ENCODE results near the gene LRP10.

The LRP10 gene

GRCh38 chr14:22843123-22843925, 28.2 kb upstream of the LRP10 start:
- no peak for DNase-seq
- Histone ChIP-seq H3K4me3 (ENCODE audit: insufficient read depth, low read depth, low read length, poor library complexity, severe bottlenecking) (no peak overlapping the region), H3K36me3 (ENCODE audit: control insufficient read depth, insufficient read depth, low read length) (no peaks in the 10 kb centered on the region), H3K27me3 (replicated peaks; ENCODE audit: control insufficient read depth, insufficient read depth, low read length, poor library complexity, severe bottlenecking) (peaks cover 2% of the 10 kb centered on the region), H3K27ac (ENCODE audit: insufficient read depth, low read length, poor library complexity, severe bottlenecking) (no peak overlapping the region), H3K4me1 (ENCODE audit: control insufficient read depth, insufficient read depth, low read length, poor library complexity, severe bottlenecking) (no peaks in the 10 kb centered on the region), H3K9me3 (ENCODE audit: control insufficient read depth, low read length) (no peaks in the 10 kb centered on the region)

GRCh38 chr14:22844221-22845102, 27.1 kb upstream of the LRP10 start:
- no peak overlapping the region for H3K27ac ChIP-seq (ENCODE audit: insufficient read depth, low read length, poor library complexity, severe bottlenecking)
- no peak for DNase-seq
- H3K4me1 ChIP-seq (ENCODE audit: control insufficient read depth, insufficient read depth, low read length, poor library complexity, severe bottlenecking) = no peaks in the 10 kb centered on the region
- no peak overlapping the region for H3K4me3 ChIP-seq (ENCODE audit: insufficient read depth, low read depth, low read length, poor library complexity, severe bottlenecking)
- H3K27me3 ChIP-seq (replicated peaks; ENCODE audit: control insufficient read depth, insufficient read depth, low read length, poor library complexity, severe bottlenecking) = no peaks in the 10 kb centered on the region
- H3K9me3 ChIP-seq (ENCODE audit: control insufficient read depth, low read length) = no peaks in the 10 kb centered on the region
- H3K36me3 ChIP-seq (ENCODE audit: control insufficient read depth, insufficient read depth, low read length) = no peaks in the 10 kb centered on the region

GRCh38 chr14:22845103-22845394, 26.5 kb upstream of the LRP10 start:
- H3K4me3 ChIP-seq (ENCODE audit: insufficient read depth, low read depth, low read length, poor library complexity, severe bottlenecking) = no peak overlapping the region
- no peak for DNase-seq
- H3K27ac ChIP-seq (ENCODE audit: insufficient read depth, low read length, poor library complexity, severe bottlenecking) = no peak overlapping the region
- H3K27me3 ChIP-seq (replicated peaks; ENCODE audit: control insufficient read depth, insufficient read depth, low read length, poor library complexity, severe bottlenecking) = no peaks in the 10 kb centered on the region
- no peaks in the 10 kb centered on the region for H3K36me3 ChIP-seq (ENCODE audit: control insufficient read depth, insufficient read depth, low read length)
- H3K4me1 ChIP-seq (ENCODE audit: control insufficient read depth, insufficient read depth, low read length, poor library complexity, severe bottlenecking) = no peaks in the 10 kb centered on the region
- H3K9me3 ChIP-seq (ENCODE audit: control insufficient read depth, low read length) = no peaks in the 10 kb centered on the region

GRCh38 chr14:22845821-22846625, 25.5 kb upstream of the LRP10 start:
- H3K27me3 ChIP-seq (replicated peaks; ENCODE audit: control insufficient read depth, insufficient read depth, low read length, poor library complexity, severe bottlenecking) = no peaks in the 10 kb centered on the region
- no peaks in the 10 kb centered on the region for H3K4me1 ChIP-seq (ENCODE audit: control insufficient read depth, insufficient read depth, low read length, poor library complexity, severe bottlenecking)
- H3K27ac ChIP-seq (ENCODE audit: insufficient read depth, low read length, poor library complexity, severe bottlenecking) = no peak overlapping the region
- no peak overlapping the region for H3K4me3 ChIP-seq (ENCODE audit: insufficient read depth, low read depth, low read length, poor library complexity, severe bottlenecking)
- no peaks in the 10 kb centered on the region for H3K9me3 ChIP-seq (ENCODE audit: control insufficient read depth, low read length)
- DNase-seq = no peak
- H3K36me3 ChIP-seq (ENCODE audit: control insufficient read depth, insufficient read depth, low read length) = no peaks in the 10 kb centered on the region

GRCh38 chr14:22846811-22847307, 24.7 kb upstream of the LRP10 start:
- Histone ChIP-seq H3K27ac (ENCODE audit: insufficient read depth, low read length, poor library complexity, severe bottlenecking) (no peak overlapping the region), H3K36me3 (ENCODE audit: control insufficient read depth, insufficient read depth, low read length) (no peaks in the 10 kb centered on the region), H3K4me1 (ENCODE audit: control insufficient read depth, insufficient read depth, low read length, poor library complexity, severe bottlenecking) (no peaks in the 10 kb centered on the region), H3K9me3 (ENCODE audit: control insufficient read depth, low read length) (no peaks in the 10 kb centered on the region), H3K4me3 (ENCODE audit: insufficient read depth, low read depth, low read length, poor library complexity, severe bottlenecking) (no peak overlapping the region), H3K27me3 (replicated peaks; ENCODE audit: control insufficient read depth, insufficient read depth, low read length, poor library complexity, severe bottlenecking) (no peaks in the 10 kb centered on the region)
- DNase-seq = no peak

- no peaks in the 10 kb centered on the region for H3K9me3 ChIP-seq (ENCODE audit: control insufficient read depth, low read length)
- no peaks in the 10 kb centered on the region for H3K4me1 ChIP-seq (ENCODE audit: control insufficient read depth, insufficient read depth, low read length, poor library complexity, severe bottlenecking)
- H3K27me3 ChIP-seq (replicated peaks; ENCODE audit: control insufficient read depth, insufficient read depth, low read length, poor library complexity, severe bottlenecking) = no peaks in the 10 kb centered on the region
- no peaks in the 10 kb centered on the region for H3K36me3 ChIP-seq (ENCODE audit: control insufficient read depth, insufficient read depth, low read length)
- no peak overlapping the region for H3K27ac ChIP-seq (ENCODE audit: insufficient read depth, low read length, poor library complexity, severe bottlenecking)
- DNase-seq = no peak
- no peak overlapping the region for H3K4me3 ChIP-seq (ENCODE audit: insufficient read depth, low read depth, low read length, poor library complexity, severe bottlenecking)
Measured at GRCh38 chr14:22847661-22848341, 23.7 kb upstream of the LRP10 start.

GRCh38 chr14:22848351-22849164, 23.0 kb upstream of the LRP10 start:
- Histone ChIP-seq H3K27ac (ENCODE audit: insufficient read depth, low read length, poor library complexity, severe bottlenecking) (no peak overlapping the region), H3K4me1 (ENCODE audit: control insufficient read depth, insufficient read depth, low read length, poor library complexity, severe bottlenecking) (no peaks in the 10 kb centered on the region), H3K36me3 (ENCODE audit: control insufficient read depth, insufficient read depth, low read length) (no peaks in the 10 kb centered on the region), H3K4me3 (ENCODE audit: insufficient read depth, low read depth, low read length, poor library complexity, severe bottlenecking) (no peak overlapping the region), H3K27me3 (replicated peaks; ENCODE audit: control insufficient read depth, insufficient read depth, low read length, poor library complexity, severe bottlenecking) (no peaks in the 10 kb centered on the region), H3K9me3 (ENCODE audit: control insufficient read depth, low read length) (no peaks in the 10 kb centered on the region)
- DNase-seq = no peak

- Histone ChIP-seq H3K4me1 (ENCODE audit: control insufficient read depth, insufficient read depth, low read length, poor library complexity, severe bottlenecking) (no peaks in the 10 kb centered on the region), H3K36me3 (ENCODE audit: control insufficient read depth, insufficient read depth, low read length) (no peaks in the 10 kb centered on the region), H3K9me3 (ENCODE audit: control insufficient read depth, low read length) (no peaks in the 10 kb centered on the region), H3K4me3 (ENCODE audit: insufficient read depth, low read depth, low read length, poor library complexity, severe bottlenecking) (no peak overlapping the region), H3K27me3 (replicated peaks; ENCODE audit: control insufficient read depth, insufficient read depth, low read length, poor library complexity, severe bottlenecking) (no peaks in the 10 kb centered on the region), H3K27ac (ENCODE audit: insufficient read depth, low read length, poor library complexity, severe bottlenecking) (no peak overlapping the region)
- DNase-seq = no peak
Measured at GRCh38 chr14:22849212-22849819, 22.2 kb upstream of the LRP10 start.

All from effector memory CD4-positive, alpha-beta T cell (primary cell).